ENCODE data around the gene FXYD5.
A peak's percentile ranks its signal among the peaks of the same experiment; 100 is the strongest.
"Not testable (repeated sequence)": the region's sequence is repeated elsewhere in the genome, so short reads cannot be mapped to it uniquely, and the experiment has no call there.

The FXYD5 gene

GRCh38 chr19:35151273-35152065 is 3.1 kb upstream of the FXYD5 start:
- H3K4me1 Mint-ChIP-seq (ENCODE audit: low read depth), result peaks cover 29% of the 10 kb centered on the region

GRCh38 chr19:35153129-35153522 is 1.4 kb upstream of the FXYD5 start:
- H3K4me3 Mint-ChIP-seq, result peak overlapping the region; percentile 100
- not testable (repeated sequence) for DNase-seq (ENCODE audit: low spot score); H3K9me3 Mint-ChIP-seq; H3K27ac Mint-ChIP-seq; H3K27me3 Mint-ChIP-seq (ENCODE audit: low read depth)
- H3K36me3 Mint-ChIP-seq (ENCODE audit: low read depth), result peaks cover 35% of the 10 kb centered on the region
- peaks cover 35% of the 10 kb centered on the region for H3K4me1 Mint-ChIP-seq (ENCODE audit: low read depth)

More at GRCh38 chr19:35151273-35152065, 3.1 kb upstream of the FXYD5 start:
- no peak for DNase-seq (ENCODE audit: low spot score)
- Mint-ChIP-seq H3K9me3 (no peaks in the 10 kb centered on the region), H3K36me3 (ENCODE audit: low read depth) (peaks cover 20% of the 10 kb centered on the region), H3K27me3 (ENCODE audit: low read depth) (peaks cover 10% of the 10 kb centered on the region), H3K27ac (no peak overlapping the region), H3K4me3 (no peak overlapping the region)

DNA sequence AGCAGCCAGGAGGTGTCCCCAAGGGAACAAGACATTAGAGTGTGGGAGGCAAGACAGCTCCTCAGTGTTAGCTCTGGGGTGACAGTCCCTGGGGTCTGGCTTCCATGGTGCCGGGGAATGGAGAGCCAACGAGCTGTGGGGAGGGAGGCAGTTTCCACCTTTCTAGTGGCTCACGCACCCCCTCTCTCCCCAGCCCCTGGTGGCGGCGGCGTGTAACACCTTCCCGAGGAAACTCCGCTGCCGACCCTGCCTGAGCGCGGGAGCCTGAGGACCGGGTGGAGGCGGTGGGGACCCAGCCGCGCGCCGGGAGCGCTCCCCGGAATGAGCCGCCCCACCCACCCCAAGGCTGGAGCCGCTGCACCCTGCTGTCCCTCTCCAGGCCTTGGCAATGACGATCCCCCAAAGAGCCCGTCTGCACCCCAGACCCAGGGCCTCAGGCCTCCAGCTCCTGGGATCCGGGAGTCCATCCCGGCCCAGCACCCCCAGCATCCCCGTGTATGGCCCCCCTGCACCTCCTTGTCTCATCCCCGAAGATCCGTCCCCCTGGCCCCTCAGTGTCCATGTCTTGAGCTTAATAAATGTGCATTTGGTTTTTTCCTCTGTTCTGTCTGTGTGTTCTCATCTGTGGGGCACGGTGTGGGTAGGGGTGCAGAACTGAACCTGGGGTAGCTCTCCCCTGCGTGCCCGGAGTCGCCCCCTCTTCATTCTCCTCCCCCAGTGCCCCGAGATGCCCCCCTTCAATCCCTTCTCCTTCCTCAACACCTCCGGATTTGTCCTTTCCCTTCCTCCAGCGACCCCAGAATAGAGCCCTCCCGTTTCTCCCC is 622 bp upstream of the FXYD5 start:
- Mint-ChIP-seq H3K4me3 (peak overlapping the region; percentile 100), H3K27me3 (ENCODE audit: low read depth) (peaks cover 8% of the 10 kb centered on the region), H3K4me1 (ENCODE audit: low read depth) (peaks cover 38% of the 10 kb centered on the region), H3K27ac (peak overlapping the region; percentile 97), H3K9me3 (no peaks in the 10 kb centered on the region), H3K36me3 (ENCODE audit: low read depth) (peaks cover 43% of the 10 kb centered on the region)
- peak; percentile 61 for DNase-seq (ENCODE audit: low spot score)

DNA sequence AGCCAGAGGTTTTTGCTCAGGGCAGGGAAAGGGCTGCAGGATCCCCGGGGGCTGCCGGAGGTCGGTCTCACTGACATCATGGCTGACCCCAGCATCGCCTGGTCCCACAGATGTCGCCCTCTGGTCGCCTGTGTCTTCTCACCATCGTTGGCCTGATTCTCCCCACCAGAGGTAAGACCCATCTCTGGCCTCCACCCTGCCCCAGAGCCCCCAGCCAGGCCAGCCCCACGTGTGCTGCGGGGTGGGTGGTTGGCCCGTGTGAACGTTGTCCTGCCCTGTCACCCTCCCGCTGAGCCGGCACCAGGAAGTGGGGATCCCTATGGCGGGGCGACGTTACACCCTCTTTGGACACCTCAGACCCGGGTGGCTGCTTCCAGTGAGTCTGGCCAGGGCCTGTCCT is 906 bp downstream of the FXYD5 start:
- Mint-ChIP-seq H3K4me3 (peak overlapping the region; percentile 100), H3K4me1 (ENCODE audit: low read depth) (peaks cover 38% of the 10 kb centered on the region), H3K9me3 (no peaks in the 10 kb centered on the region), H3K27ac (peak overlapping the region; percentile 97), H3K36me3 (ENCODE audit: low read depth) (peaks cover 57% of the 10 kb centered on the region), H3K27me3 (ENCODE audit: low read depth) (peaks cover 8% of the 10 kb centered on the region)
- DNase-seq (ENCODE audit: low spot score), result peak; percentile 33

GRCh38 chr19:35155981-35156672 is 1.6 kb downstream of the FXYD5 start:
- Mint-ChIP-seq H3K4me3 (peak overlapping the region; percentile 100), H3K9me3 (peaks cover under 1% of the 10 kb centered on the region), H3K4me1 (ENCODE audit: low read depth) (peaks cover 34% of the 10 kb centered on the region), H3K27ac (peak overlapping the region; percentile 97), H3K36me3 (ENCODE audit: low read depth) (peaks cover 64% of the 10 kb centered on the region), H3K27me3 (ENCODE audit: low read depth) (peaks cover 8% of the 10 kb centered on the region)
- no peak for DNase-seq (ENCODE audit: low spot score)

DNA sequence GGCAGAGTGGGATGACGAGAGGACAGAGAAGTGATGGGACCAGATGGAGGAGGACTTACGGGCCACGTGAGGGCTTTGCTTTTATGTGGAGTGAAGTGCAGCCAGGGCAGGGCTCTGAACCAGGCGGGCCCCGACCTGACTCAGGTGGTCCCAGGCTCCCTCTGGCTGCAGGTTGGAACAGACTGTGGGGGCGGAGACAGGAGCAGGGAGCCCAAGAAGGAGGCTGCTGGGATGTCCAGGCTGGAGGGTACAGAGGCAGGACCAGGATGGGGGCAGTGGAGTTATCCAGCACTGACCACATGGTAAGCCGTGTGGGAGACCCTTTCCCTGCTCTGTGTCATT is 2.1 kb downstream of the FXYD5 start:
- H3K4me3 Mint-ChIP-seq, result peak overlapping the region; percentile 100
- peak overlapping the region; percentile 97 for H3K27ac Mint-ChIP-seq
- peaks cover 8% of the 10 kb centered on the region for H3K27me3 Mint-ChIP-seq (ENCODE audit: low read depth)
- peaks cover 6% of the 10 kb centered on the region for H3K9me3 Mint-ChIP-seq
- DNase-seq (ENCODE audit: low spot score), result no peak
- peaks cover 34% of the 10 kb centered on the region for H3K4me1 Mint-ChIP-seq (ENCODE audit: low read depth)
- H3K36me3 Mint-ChIP-seq (ENCODE audit: low read depth), result peaks cover 69% of the 10 kb centered on the region

DNA sequence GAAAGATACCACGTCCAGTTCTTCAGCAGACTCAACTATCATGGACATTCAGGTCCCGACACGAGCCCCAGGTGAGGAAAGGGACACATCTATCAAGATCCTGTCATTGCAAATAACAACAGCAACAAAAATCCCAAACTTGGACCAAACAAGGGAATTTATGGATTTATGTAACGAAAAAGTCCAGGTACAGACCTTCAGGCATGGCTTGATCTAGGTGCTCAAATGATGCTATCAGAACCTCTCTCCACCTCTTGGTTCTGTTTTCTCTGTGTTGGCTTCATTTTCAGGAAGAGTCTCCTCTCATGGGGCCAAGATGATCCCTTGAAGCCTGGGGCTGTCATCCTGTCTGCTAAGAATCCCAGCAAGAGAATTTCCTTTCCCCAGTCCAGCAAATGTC is 2.9 kb downstream of the FXYD5 start:
- peaks cover 76% of the 10 kb centered on the region for H3K36me3 Mint-ChIP-seq (ENCODE audit: low read depth)
- peaks cover 31% of the 10 kb centered on the region for H3K4me1 Mint-ChIP-seq (ENCODE audit: low read depth)
- H3K27ac Mint-ChIP-seq, result no peak overlapping the region

DNA sequence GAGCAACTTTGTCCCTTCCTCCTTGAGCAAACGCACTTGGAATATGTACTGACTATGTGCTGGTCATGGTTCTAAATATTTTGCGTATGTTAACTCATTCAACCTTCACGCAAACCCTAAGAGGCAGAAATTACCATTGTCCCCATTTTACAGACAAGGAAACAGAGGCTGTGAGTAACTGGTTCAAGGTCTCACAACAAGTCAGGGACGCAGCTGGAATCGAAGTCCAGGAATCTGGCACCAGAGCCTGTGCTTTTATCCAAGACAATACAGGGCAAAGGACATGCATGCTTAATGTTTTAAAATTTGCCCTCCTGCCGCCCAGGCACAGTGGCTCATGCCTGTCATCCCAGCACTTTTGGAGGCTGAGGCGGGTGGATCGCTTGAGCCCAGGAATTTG is 5.1 kb downstream of the FXYD5 start:
- Mint-ChIP-seq H3K27ac (no peak overlapping the region), H3K4me1 (ENCODE audit: low read depth) (peaks cover 22% of the 10 kb centered on the region), H3K9me3 (peaks cover 28% of the 10 kb centered on the region), H3K27me3 (ENCODE audit: low read depth) (no peaks in the 10 kb centered on the region), H3K4me3 (no peak overlapping the region), H3K36me3 (ENCODE audit: low read depth) (peaks cover 94% of the 10 kb centered on the region)
- DNase-seq (ENCODE audit: low spot score), result no peak

More for the DNA sequence above, 2.9 kb downstream of the FXYD5 start:
- peaks cover 12% of the 10 kb centered on the region for H3K9me3 Mint-ChIP-seq
- peak overlapping the region; percentile 40 for H3K4me3 Mint-ChIP-seq
- H3K27me3 Mint-ChIP-seq (ENCODE audit: low read depth), result peaks cover 4% of the 10 kb centered on the region
- no peak for DNase-seq (ENCODE audit: low spot score)

DNA sequence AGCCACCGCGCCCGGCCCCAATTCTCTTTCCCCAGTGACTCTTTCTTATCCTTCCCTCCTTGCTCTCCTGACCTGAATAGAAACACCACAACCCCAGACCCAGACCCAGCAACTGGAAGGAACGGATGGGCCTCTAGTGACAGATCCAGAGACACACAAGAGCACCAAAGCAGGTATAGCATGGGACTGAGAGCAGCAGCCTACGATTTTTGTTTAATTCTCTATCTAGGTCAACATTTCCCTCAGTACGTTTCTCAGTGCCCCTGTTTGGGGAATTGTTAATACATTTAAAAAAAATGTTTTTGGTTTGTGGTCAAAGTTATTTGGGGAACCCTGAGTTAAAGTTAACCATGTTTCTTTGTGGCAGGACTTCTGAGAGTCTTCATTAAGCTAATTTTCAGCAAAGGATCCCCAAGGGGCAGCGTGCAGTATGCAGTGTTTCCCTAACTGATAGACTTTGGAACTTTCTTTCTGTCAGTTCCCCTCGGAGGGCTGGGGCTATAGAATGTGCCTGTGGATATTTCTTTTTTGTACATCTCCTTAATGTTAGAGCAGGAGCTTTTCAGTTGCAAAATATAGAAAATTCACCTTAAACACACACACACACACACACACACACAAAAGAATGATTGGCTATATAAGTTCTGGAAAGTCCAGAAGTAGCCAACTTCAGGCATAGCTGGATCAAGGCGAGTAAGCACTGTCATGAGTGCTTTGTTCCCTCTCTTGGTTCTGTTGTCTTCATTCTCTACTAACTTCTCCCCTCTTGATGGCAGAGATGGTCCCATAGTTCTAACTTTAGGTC is 6.3 kb downstream of the FXYD5 start:
- Mint-ChIP-seq H3K27me3 (ENCODE audit: low read depth) (no peaks in the 10 kb centered on the region), H3K9me3 (peaks cover 39% of the 10 kb centered on the region), H3K4me1 (ENCODE audit: low read depth) (peaks cover 16% of the 10 kb centered on the region), H3K4me3 (no peak overlapping the region), H3K36me3 (ENCODE audit: low read depth) (peaks cover 97% of the 10 kb centered on the region), H3K27ac (no peak overlapping the region)
- DNase-seq (ENCODE audit: low spot score), result no peak

- Mint-ChIP-seq H3K4me3 (no peak overlapping the region), H3K27me3 (ENCODE audit: low read depth) (no peaks in the 10 kb centered on the region), H3K36me3 (ENCODE audit: low read depth) (peaks cover 97% of the 10 kb centered on the region), H3K27ac (no peak overlapping the region), H3K4me1 (ENCODE audit: low read depth) (peaks cover 11% of the 10 kb centered on the region), H3K9me3 (peaks cover 45% of the 10 kb centered on the region)
- no peak for DNase-seq (ENCODE audit: low spot score)
Measured at GRCh38 chr19:35161434-35161743, 6.9 kb downstream of the FXYD5 start.

DNA sequence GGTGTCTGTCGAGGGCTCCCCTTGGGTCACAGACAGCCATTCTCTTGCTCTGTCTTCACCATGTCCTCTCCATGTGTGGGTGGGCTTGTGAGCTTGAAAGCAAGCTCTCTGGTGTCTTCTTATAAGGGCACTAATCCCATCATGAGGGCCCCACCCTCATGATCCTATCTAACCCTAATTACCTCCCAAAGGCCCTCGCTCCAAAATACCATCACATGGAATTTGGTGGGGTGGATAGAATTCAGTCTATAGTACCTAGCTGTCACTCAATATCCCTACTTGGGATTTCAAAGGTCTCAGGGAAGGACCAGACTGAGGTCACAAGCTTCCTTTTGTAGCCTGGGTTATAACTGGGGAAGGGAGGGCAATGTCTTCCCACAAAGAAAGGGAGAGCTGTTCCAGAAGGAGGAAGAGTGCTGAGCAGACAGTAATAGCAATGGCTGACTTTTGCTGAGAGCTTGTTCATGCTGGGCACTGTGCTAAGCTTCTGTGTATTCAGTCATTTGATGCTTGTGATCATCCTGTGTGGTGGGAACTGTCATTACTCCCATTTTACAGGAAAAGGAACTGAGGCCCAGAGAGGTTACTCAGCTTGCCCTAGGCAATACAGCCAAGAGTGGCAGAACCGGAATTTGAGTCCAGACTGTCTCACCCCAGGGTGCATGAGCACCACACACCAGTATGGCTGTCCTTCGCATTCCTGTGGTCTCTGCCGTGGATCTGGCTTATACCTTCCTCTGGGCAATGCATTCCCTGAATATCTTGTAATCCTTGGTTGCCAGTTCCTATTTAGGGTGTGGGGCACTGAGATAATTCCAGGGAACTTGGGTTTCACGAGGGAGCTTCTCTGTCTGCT is 8.2 kb downstream of the FXYD5 start:
- no peaks in the 10 kb centered on the region for H3K27me3 Mint-ChIP-seq (ENCODE audit: low read depth)
- peaks cover 17% of the 10 kb centered on the region for H3K4me1 Mint-ChIP-seq (ENCODE audit: low read depth)
- no peak overlapping the region for H3K27ac Mint-ChIP-seq
- H3K9me3 Mint-ChIP-seq, result peaks cover 48% of the 10 kb centered on the region
- peaks cover 98% of the 10 kb centered on the region for H3K36me3 Mint-ChIP-seq (ENCODE audit: low read depth)
- DNase-seq (ENCODE audit: low spot score), result no peak
- H3K4me3 Mint-ChIP-seq, result no peak overlapping the region

GRCh38 chr19:35164418-35164817 is 9.9 kb downstream of the FXYD5 start:
- H3K9me3 Mint-ChIP-seq, result peaks cover 48% of the 10 kb centered on the region
- DNase-seq (ENCODE audit: low spot score), result no peak
- peaks cover 96% of the 10 kb centered on the region for H3K36me3 Mint-ChIP-seq (ENCODE audit: low read depth)
- H3K4me1 Mint-ChIP-seq (ENCODE audit: low read depth), result peaks cover 21% of the 10 kb centered on the region
- no peak overlapping the region for H3K4me3 Mint-ChIP-seq
- H3K27ac Mint-ChIP-seq, result no peak overlapping the region
- H3K27me3 Mint-ChIP-seq (ENCODE audit: low read depth), result no peaks in the 10 kb centered on the region

Data from T-helper 2 cell treated with Interferon-gamma antibody and Interleukin-4, amounts not matched to agents 5 μg/mL and 100 μg/mL, for 36 hours (primary cell).